OCI-LY1 (cell line): ENCODE results near the gene RP9.

Source experiments
- H2AFZ ChIP-seq: fragments of 200-600 bp; sonication (generic), shearing (Covaris generic); 2 replicates; pipeline ENCODE4 v1.6.0; 2014; ENCODE audit warnings: antibody characterized with exemption, mild to moderate bottlenecking, low read length
- H3F3A ChIP-seq: fragments of 200-600 bp; sonication (generic), shearing (Covaris generic); 2 replicates; pipeline ENCODE4 v1.6.0; 2014; ENCODE audit warnings: mild to moderate bottlenecking, antibody characterized with exemption, low read length, moderate library complexity; ENCODE audit not compliant: insufficient read depth
- H3K27ac ChIP-seq: fragments of 200-600 bp; sonication (generic); 2 replicates; pipeline ENCODE4 v1.5.1; 2014; ENCODE audit warnings: low read length, mixed run types, mild to moderate bottlenecking, low read depth; ENCODE audit not compliant: poor library complexity, severe bottlenecking
- H3K27me3 ChIP-seq: fragments of 200-600 bp; sonication (generic); 2 replicates; pipeline ENCODE4 v1.6.0; 2014; ENCODE audit warnings: antibody characterized with exemption, mild to moderate bottlenecking, low read length, moderate library complexity; ENCODE audit not compliant: insufficient read depth
- H3K36me3 ChIP-seq: fragments of 200-600 bp; sonication (generic); 2 replicates; pipeline ENCODE4 v1.6.1; 2014; ENCODE audit warnings: mild to moderate bottlenecking, antibody characterized with exemption, low read length, moderate library complexity, mixed read lengths; ENCODE audit not compliant: insufficient read depth
- H3K4me1 ChIP-seq: fragments of 200-600 bp; sonication (generic); 2 replicates; pipeline ENCODE4 v1.5.1; 2014; ENCODE audit warnings: mild to moderate bottlenecking, low read length, moderate library complexity; ENCODE audit not compliant: insufficient read depth, severe bottlenecking
- H3K4me2 ChIP-seq: fragments of 200-600 bp; sonication (generic), shearing (Covaris generic); 2 replicates; pipeline ENCODE4 v1.6.1; 2014; ENCODE audit warnings: low read length
- H3K4me3 ChIP-seq: fragments of 200-600 bp; sonication (generic); 2 replicates; pipeline ENCODE4 v1.5.1; 2014; ENCODE audit warnings: low read length, low read depth, mild to moderate bottlenecking, mixed read lengths; ENCODE audit not compliant: poor library complexity, severe bottlenecking
- H3K79me2 ChIP-seq: fragments of 200-600 bp; shearing (Covaris generic); 2 replicates; pipeline ENCODE4 v1.6.1; 2016; ENCODE audit warnings: mixed run types, low read length, mixed read lengths; ENCODE audit not compliant: insufficient read depth
- H3K9ac ChIP-seq: fragments of 200-600 bp; sonication (generic), shearing (Covaris generic); 2 replicates; pipeline ENCODE4 v1.6.1; 2014; ENCODE audit warnings: mild to moderate bottlenecking, low read length, mixed read lengths
- H3K9me2 ChIP-seq: fragments of 200-600 bp; sonication (generic), shearing (Covaris generic); 2 replicates; pipeline ENCODE4 v1.6.1; 2014; ENCODE audit warnings: low read depth, mild to moderate bottlenecking, low read length, mixed read lengths
- H3K9me3 ChIP-seq: fragments of 200-600 bp; shearing (Covaris generic); 2 replicates; pipeline ENCODE4 v1.6.1; 2014; ENCODE audit warnings: low read length, mixed read lengths
- H4K20me1 ChIP-seq: fragments of 200-600 bp; sonication (generic), shearing (Covaris generic); 2 replicates; pipeline ENCODE4 v1.6.0; 2016; ENCODE audit warnings: mild to moderate bottlenecking, low read length; ENCODE audit not compliant: insufficient read depth
- EZH2 ChIP-seq: fragments of 200-600 bp; sonication (generic), shearing (Covaris generic); IDR thresholded peaks from 2 replicates; pipeline ENCODE4 v1.8.0; 2017; ENCODE audit warnings: borderline replicate concordance, mixed run types, mild to moderate bottlenecking, antibody characterized with exemption, low read length, moderate library complexity, mixed read lengths
- TF ChIP-seq, protein P1 (sequence below): fragments of 200-600 bp; sonication (generic), shearing (Covaris generic); IDR thresholded peaks from 2 replicates; pipeline ENCODE4 v1.5.1; 2017; ENCODE audit warnings: mild to moderate bottlenecking, antibody characterized with exemption, low read length, moderate library complexity, mixed read lengths

RP9 gene

GRCh38 chr7:33062023-33062781, 47.0 kb downstream of the RP9 start, which contains the start of gene NT5C3A:
Gene NT5C3A (minus strand): TSS chr7:33062776. CDS start chr7:33062705, 71 bp downstream.
- H3K79me2 ChIP-seq, result peaks cover 49% of the 10 kb centered on the region

GRCh38 chr7:33061282-33061937, 47.8 kb downstream of the RP9 start:
- Histone ChIP-seq H3K27me3 (no peaks in the 10 kb centered on the region), H3K9me3 (peaks cover 8% of the 10 kb centered on the region), H3K27ac (no peak overlapping the region), H3K9me2 (no peaks in the 10 kb centered on the region), H2AFZ (no peak overlapping the region), H3K79me2 (peaks cover 55% of the 10 kb centered on the region), H3F3A (no peaks in the 10 kb centered on the region), H3K4me3 (peak overlapping the region; percentile 93), H3K4me2 (peak overlapping the region; percentile 78), H3K9ac (peak overlapping the region; percentile 85), H3K4me1 (peaks cover 25% of the 10 kb centered on the region), H3K36me3 (peaks cover 19% of the 10 kb centered on the region), H4K20me1 (no peaks in the 10 kb centered on the region)
- TF ChIP-seq EZH2, result no peak
- TF ChIP-seq, protein P1, sequence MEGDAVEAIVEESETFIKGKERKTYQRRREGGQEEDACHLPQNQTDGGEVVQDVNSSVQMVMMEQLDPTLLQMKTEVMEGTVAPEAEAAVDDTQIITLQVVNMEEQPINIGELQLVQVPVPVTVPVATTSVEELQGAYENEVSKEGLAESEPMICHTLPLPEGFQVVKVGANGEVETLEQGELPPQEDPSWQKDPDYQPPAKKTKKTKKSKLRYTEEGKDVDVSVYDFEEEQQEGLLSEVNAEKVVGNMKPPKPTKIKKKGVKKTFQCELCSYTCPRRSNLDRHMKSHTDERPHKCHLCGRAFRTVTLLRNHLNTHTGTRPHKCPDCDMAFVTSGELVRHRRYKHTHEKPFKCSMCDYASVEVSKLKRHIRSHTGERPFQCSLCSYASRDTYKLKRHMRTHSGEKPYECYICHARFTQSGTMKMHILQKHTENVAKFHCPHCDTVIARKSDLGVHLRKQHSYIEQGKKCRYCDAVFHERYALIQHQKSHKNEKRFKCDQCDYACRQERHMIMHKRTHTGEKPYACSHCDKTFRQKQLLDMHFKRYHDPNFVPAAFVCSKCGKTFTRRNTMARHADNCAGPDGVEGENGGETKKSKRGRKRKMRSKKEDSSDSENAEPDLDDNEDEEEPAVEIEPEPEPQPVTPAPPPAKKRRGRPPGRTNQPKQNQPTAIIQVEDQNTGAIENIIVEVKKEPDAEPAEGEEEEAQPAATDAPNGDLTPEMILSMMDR, result no peak

More at GRCh38 chr7:33062023-33062781, 47.0 kb downstream of the RP9 start, which contains the start of gene NT5C3A:
- peak within 1 kb of the TSS; percentile 67 for H3K27ac ChIP-seq
- H3K36me3 ChIP-seq, result peaks cover 17% of the 10 kb centered on the region
- H4K20me1 ChIP-seq, result no peaks in the 10 kb centered on the region
- H3F3A ChIP-seq, result no peaks in the 10 kb centered on the region
- peak within 1 kb of the TSS; percentile 85 for H3K9ac ChIP-seq
- H3K9me2 ChIP-seq, result no peaks in the 10 kb centered on the region
- H2AFZ ChIP-seq, result peak within 1 kb of the TSS; percentile 61
- TF ChIP-seq, protein P1, result no peak
- no peak for TF ChIP-seq EZH2
- peaks cover 25% of the 10 kb centered on the region for H3K4me1 ChIP-seq
- peak within 1 kb of the TSS; percentile 78 for H3K4me2 ChIP-seq
- H3K27me3 ChIP-seq, result no peaks in the 10 kb centered on the region
- peaks cover 9% of the 10 kb centered on the region for H3K9me3 ChIP-seq
- peak within 1 kb of the TSS; percentile 93 for H3K4me3 ChIP-seq

- Histone ChIP-seq H3K9ac (no peak overlapping the region), H3K9me3 (no peaks in the 10 kb centered on the region)
Observed at GRCh38 chr7:33059635-33060034, 49.6 kb downstream of the RP9 start.

More at GRCh38 chr7:33059635-33060034, 49.6 kb downstream of the RP9 start:
- Histone ChIP-seq H3K4me3 (no peak overlapping the region), H3K79me2 (peaks cover 73% of the 10 kb centered on the region), H4K20me1 (no peaks in the 10 kb centered on the region), H3K9me2 (no peaks in the 10 kb centered on the region), H3F3A (no peaks in the 10 kb centered on the region), H3K4me2 (no peak overlapping the region), H3K4me1 (peaks cover 30% of the 10 kb centered on the region), H3K27me3 (no peaks in the 10 kb centered on the region), H3K27ac (no peak overlapping the region), H2AFZ (no peak overlapping the region), H3K36me3 (peaks cover 30% of the 10 kb centered on the region)
- TF ChIP-seq, protein P1, result no peak
- TF ChIP-seq EZH2, result no peak
